Kidney capillary endothelial cell (primary cell): ENCODE results near the gene TRIM7.

ENCODE experiments used
- DNase-seq: peaks from one replicate; pipeline ENCODE4 v3.0.0-alpha.2; 2018; ENCODE audit warnings: low spot score

TRIM7 gene

GRCh38 chr5:181204826-181205760 is at the start of gene TRIM7:
Gene TRIM7 (minus strand): TSS chr5:181205196. CDS start chr5:181205110, 86 bp downstream.
- DNase-seq = no peak

- DNase-seq = no peak
These were observed 43.3 kb upstream of the TRIM7 start for GRCh38 chr5:181248277-181248676.

GRCh38 chr5:181246276-181247049 is 41.5 kb upstream of the TRIM7 start:
- peak; percentile 78 for DNase-seq

GRCh38 chr5:181245427-181246275 is 40.7 kb upstream of the TRIM7 start:
- no peak for DNase-seq

GRCh38 chr5:181243564-181244343 is 38.8 kb upstream of the TRIM7 start, which contains the start of gene RACK1:
Gene RACK1 (minus strand): TSS chr5:181243906. CDS start chr5:181243800, 106 bp downstream.
- DNase-seq = peak; percentile 87

DNA sequence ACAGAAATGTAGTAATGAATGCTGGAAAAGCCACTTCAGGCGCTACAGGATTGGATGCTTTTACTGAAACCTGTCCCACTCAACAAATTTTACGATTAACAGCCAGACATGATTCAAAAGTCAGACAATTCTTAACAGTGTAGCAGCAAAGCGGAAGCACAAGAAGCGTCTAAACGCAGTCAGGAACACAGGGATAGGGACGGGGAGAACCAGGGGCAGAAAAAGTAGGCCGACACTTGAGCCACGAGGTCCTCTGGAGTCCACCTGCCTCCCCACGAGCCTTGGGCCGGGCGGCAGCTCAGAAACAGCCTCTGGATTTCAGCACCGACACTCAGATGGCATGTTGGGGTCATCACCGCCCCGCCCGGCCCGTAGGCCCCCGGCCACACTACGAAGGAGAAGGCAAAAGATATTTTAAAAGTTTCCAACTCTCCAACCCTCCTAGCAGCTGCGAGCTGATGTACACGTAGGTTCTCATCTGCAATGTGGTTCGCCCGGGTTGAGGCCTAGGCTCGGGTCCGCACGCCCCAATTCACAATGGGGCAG is 38.1 kb upstream of the TRIM7 start:
- DNase-seq = no peak

GRCh38 chr5:181242031-181242451 is 37.0 kb upstream of the TRIM7 start:
- DNase-seq = no peak

DNA sequence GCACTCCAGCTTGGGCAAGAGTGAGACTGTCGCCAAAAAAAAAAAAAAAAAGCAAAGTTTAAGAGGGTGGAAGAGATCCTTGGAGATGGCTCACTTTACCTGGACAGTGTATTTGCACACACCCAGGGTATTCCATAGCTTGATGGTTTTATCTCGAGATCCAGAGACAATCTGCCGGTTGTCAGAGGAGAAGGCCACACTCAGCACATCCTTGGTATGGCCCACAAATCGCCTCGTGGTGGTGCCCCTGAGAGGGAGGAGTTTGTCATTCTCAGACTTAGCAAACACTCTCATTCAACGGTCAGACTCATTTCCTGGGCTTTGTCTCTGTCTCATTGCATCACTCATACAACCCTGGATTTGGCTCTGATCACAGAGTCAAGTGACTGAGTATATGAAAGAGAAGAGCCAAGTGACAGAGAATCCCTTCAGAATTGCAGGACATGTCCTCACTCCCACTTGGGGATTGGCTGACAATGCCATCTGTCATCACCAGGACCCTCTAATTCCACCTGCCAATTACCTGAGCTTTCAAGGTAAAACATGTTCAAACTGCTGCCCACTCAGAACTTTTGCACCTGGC is 36.5 kb upstream of the TRIM7 start:
- DNase-seq = peak; percentile 92

- DNase-seq = no peak
These were observed 34.2 kb upstream of the TRIM7 start for GRCh38 chr5:181239062-181239663.

- DNase-seq = no peak
These were observed 32.9 kb upstream of the TRIM7 start for GRCh38 chr5:181237729-181238385.

DNA sequence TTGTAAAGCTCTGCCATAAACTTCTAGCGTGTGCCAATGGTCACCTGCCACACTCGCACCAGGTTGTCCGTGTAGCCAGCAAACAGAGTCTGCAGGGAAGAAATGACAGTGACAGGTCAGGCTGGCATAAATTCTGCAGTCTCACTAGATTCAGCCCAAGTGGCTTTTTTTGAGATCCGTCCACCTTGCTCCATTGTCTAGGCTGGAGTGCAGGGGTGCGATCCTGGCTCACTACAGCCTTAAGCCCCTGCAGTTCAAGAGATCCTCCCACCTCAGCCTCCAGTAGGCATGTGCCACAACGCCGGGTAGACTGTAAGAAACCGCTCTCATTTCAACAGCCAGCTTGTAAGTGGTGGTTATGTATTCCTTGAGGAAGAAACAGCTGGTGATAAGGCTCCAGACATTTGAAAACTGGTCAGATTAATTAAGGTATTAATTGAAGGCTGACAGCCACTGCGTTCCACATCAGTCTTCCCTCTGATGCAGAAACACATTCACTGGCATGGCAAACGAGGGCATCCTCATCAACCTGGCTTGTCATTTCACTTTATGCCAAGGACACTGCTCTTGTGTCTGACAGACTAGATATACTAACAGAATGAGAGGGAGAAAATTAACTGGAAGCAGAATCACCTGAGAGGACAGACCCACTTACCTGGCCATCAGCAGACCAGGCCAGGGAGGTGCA is 32.1 kb upstream of the TRIM7 start:
- DNase-seq = no peak

- no peak for DNase-seq
These were observed 31.5 kb upstream of the TRIM7 start for GRCh38 chr5:181236471-181236870.

DNA sequence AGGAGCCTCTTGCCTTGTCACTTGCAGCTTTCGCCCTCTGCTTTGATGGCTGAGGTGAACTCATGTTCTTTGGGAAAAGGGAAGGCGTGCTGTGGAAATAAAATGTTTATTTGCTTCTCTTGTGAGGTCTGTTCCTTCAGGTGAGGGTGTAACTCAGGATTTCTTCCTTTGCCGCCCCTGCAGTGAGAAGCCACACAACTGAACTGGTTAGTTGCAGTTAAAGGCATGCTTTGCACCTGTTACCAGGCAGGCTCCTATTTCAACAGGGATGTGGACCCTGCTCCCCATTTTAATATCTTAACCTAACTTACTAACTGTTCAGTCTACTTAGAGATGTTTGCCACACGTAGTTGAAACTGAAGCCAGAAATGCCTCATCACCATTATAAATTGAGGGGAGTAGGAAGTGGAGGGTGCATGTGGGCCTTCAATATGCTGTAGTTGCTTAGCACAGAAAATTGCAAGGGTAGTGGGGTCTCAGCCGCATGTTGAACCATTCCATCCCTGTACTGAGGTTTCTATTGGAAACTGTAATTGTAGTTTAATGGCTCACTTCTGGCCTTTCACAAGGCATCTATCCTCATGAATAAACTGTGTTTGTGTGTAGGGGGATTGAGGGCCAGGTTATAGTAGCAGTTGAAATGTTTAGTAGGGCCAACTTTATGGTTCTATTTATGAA is 30.8 kb upstream of the TRIM7 start:
- DNase-seq = no peak

GRCh38 chr5:181235323-181235688 is 30.3 kb upstream of the TRIM7 start:
- no peak for DNase-seq

- no peak for DNase-seq
These were observed 29.7 kb upstream of the TRIM7 start for GRCh38 chr5:181234455-181235306.

DNA sequence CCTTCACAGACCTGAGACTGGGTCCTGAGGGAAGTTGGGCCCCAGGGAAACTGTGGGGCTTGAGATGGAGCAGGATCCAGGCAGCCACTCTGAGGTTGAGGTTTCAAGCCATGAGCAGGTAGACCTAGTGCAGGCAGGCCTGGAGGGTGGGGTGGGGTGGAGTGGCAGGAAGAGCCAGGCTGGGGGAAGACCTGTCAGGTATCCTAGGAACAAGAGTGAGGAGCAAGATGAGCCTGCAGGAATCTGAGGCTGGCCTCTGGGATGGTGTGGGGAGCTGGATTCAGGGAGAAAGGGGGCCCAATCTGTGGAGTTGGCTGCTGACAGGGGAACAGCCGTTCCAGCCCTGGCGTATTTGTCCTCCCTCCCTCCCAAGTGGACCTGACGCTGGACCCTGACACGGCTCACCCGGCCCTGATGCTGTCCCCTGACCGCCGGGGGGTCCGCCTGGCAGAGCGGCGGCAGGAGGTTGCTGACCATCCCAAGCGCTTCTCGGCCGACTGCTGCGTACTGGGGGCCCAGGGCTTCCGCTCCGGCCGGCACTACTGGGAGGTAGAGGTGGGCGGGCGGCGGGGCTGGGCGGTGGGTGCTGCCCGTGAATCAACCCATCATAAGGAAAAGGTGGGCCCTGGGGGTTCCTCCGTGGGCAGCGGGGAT is 28.9 kb upstream of the TRIM7 start:
- DNase-seq = no peak
